Stimulated activated CD4-positive, alpha-beta T cell treated with anti-CD3 and anti-CD28 coated beads, Interleukin-2, amount 100 ng/mL, for 48 hours (primary cell): ENCODE measurements around the gene GPR141.
"Not testable (repeated sequence)": the region's sequence is repeated elsewhere in the genome, so short reads cannot be mapped to it uniquely, and the experiment has no call there.

Experiments
- DNase-seq, 2 donors: peaks; one replicate each; pipeline ENCODE4 v3.0.0-alpha.2; 2020

Gene GPR141

GRCh38 chr7:37686556-37687345, 3.2 kb downstream of the GPR141 start:
- no peak for DNase-seq

- DNase-seq, result no peak
Observed at GRCh38 chr7:37690206-37690605, 6.6 kb downstream of the GPR141 start.

DNA sequence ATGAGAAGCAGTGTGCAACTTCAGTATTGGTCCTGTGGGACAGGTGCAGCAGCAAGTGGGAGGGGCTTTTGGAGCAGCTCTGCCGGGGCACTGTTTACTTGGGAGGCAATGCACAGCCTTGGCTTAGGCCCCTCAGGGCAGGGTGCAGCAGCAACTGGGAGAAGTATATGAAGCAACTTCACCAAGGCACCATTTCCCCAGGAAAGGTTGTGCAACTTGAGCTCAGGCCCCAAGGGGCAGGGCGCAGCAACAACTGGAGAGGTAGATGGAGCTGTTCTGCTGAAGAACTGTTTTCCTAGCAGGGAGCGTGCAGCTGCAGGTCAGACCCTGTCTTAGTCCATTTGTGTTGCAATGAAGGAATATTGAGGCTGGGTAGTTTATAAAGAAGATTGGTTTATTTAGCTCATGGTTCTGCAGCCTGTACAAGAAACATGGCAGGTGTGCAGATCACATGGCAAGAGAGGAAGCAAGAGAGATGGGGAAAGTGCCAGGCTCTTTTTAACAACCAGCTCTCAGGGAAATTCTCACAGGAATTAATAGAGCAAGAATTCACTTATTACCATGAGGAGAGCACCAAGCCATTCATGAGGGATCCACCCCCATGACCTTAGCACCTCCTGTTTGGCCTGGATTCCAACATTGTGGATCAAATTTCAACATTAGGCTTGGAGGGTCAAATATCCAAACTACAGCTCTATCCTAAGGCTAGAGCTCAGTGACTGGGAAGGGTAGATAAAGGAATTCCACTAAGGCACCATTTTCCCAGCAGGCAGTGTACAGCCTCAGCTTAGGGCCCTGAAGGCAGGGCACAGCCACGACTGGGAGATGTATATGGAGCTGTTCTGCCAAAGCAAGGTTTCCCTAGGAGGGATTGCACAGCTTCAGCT, 10.9 kb downstream of the GPR141 start:
- no peak for DNase-seq

DNA sequence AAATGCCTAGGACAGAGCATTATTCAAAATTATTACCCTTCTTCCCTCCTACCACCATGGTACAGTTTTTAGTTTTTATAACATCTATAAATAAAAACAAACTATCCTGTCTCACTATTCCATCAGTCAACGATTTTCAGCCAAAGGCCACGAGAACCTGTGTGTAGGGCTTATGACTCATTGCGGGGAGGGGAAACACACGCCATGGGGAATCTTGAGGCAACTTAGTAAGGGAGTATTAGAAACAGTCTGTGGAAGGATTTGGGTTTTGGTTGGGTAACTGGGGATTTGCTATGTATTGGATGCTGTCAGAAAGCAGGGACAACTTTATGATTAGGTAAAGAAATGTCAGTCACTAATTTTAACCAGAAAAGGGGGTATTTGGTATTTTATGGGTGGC, 14.7 kb downstream of the GPR141 start:
- no peak for DNase-seq

- DNase-seq, result no peak
Observed at GRCh38 chr7:37698782-37699181, 15.2 kb downstream of the GPR141 start.

- DNase-seq, result no peak
Observed at GRCh38 chr7:37701769-37702168, 18.2 kb downstream of the GPR141 start.

GRCh38 chr7:37703361-37703760, 19.8 kb downstream of the GPR141 start:
- no peak for DNase-seq

GRCh38 chr7:37704328-37704833, 20.8 kb downstream of the GPR141 start:
- not testable (repeated sequence) for DNase-seq

- DNase-seq, result no peak
Observed at GRCh38 chr7:37705976-37706375, 22.4 kb downstream of the GPR141 start.

GRCh38 chr7:37706804-37707203, 23.2 kb downstream of the GPR141 start:
- DNase-seq, result no peak

- DNase-seq, result no peak
Observed at GRCh38 chr7:37707754-37708485, 24.4 kb downstream of the GPR141 start.

DNA sequence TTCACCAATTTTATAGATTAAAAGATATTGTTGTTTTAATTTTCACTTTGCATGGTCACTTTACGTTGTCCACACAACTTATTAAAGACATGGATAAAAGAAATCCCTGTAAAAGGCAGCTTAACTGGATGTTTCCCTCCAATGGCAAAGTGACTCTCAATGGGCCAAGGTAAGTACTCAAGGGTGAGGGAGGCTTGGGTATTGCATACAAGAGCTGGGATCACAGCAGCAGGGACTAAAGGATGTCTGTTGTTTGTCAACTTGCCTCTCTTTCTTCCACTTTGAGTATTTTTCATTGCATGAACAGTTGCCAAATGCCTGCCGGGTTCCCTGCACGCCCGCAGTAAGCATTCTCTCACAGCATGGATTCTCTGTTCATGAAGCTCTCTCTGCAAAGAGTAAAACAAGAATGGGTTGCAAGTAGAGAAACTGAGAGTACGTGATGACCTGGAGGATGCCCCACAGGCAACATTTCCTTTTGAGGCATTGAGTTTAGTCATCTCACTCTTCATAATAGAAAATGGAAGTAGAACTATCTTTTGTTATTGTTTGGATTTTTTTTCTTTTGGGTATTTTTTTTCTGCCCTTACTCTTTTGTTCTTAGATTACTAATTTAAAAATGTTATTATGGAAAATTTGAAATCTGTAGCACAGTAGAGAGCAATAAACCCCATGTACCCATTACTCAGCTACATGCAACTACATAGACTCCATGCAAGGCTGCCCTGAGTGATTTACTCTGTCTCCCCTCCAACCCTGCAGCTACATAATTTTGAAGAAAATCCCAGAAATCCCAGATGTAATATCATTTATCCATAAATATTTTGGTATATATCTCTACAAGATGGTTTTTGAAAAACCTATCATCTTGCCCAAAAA, 26.3 kb downstream of the GPR141 start:
- no peak for DNase-seq

DNA sequence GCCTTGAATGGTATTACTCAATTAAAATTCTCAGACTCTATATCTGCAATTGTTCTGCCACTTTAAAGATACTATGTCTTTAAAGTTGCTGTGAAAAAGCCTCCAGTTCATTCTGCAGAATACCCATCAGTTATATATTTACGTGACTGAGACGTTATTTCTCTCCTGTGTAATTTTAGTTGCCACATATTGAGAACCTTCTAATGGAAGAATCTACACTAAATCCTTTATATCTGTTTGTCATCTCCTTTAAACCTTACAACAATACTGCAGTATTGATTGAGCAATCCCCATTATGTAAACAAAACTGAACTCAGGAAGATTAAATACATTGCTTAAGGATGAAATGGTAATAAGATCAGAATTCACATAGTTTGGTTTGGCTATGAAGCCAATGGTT, 30.0 kb downstream of the GPR141 start:
- DNase-seq, result no peak

DNA sequence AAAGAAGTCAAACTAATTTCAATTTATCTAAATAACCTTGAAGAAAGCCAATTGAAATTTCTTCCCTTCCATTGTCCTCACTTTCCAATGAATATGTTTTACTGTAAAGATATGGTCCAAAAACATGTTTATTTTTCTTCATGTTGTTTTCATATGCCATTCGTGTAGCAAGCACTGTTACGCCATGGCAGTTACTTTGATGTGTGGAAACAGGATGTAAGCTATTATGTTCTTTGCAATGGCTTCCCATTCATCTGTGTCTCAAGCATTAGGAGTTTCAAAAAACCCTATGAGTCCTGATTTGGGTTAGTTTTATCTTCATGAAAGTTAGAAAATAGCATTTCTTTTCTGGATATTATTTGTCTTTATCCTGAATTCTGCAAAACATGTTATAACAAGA, 31.0 kb downstream of the GPR141 start:
- DNase-seq, result no peak

DNA sequence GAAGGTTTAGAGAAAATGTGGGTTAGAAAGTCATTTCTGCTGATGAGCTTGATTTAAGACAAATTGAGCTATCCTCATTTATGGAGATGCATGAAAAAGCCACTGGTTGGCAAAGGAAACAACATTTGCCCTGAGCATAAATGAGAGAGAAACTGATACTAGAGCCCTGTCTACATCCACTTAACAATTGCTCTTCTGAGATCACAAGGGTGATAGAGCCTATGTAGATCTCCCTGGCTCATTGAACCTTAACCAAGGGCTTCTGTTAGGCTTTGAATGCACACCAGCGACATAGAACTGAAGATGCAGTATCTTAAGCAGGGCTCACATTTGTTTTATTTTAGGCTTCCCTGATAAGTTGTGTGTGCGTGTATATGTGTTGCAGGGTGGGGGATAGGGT, 35.0 kb downstream of the GPR141 start:
- no peak for DNase-seq

- no peak for DNase-seq
Observed at GRCh38 chr7:37719077-37719476, 35.5 kb downstream of the GPR141 start.

- DNase-seq, result no peak
Observed at GRCh38 chr7:37724732-37725131, 41.2 kb downstream of the GPR141 start.

DNA sequence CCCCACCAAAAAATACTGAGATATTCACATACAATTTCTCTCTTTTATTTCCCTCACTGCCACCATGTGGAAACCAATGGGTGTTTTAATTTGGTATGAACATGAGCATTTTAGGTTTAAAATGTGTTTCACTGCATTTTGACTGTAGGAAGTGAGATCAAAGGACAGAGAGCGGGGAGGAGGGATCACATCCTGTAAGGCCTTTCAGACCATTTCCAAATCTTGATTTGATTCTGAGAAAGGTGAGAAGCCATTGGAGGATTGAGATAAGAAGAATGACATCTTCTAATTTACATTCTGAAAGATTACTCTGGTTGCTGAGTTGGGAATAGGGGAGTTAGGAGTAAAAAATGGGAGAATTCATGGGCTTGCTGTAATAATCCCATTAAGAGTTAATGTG, 42.5 kb downstream of the GPR141 start:
- DNase-seq, result no peak

DNA sequence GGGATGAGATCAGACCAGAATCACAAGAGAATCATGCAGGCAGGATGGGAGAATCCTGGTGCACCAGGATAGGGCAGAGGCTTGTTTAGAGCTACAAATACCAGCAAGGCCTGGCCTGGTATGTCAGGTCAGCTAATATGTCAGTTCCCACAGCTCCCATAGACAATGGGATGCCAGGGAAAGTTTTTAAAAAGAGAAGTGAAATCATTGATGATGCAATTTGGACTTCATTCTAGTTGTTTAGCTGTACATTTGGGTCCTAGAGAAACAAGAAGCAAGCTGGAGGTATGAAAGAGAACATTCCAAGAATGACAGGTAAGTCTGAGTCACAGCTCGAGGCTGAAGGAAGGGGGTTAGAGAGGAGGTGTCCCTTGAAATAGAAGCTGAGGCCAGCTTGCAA, 45.2 kb downstream of the GPR141 start:
- no peak for DNase-seq

DNA sequence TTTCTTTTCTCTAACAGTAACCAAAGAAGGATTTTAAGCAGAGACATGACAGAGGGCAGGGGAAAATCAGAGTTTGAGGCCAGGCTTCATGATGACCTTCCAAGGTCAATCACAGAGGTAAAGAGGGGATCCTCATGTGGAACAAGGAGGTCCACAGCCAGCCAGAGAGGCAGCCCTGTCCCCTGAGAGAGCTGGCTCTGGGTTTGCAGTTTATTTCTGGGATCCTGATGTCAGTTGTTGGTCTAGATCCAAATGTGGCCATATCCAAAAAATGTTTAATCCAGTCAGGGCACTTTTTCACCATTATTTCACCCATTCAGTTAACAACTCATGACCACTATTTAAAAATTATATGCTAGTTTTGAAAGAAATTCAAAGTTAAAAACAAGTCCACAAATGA, 45.6 kb downstream of the GPR141 start:
- DNase-seq, result no peak

- no peak for DNase-seq
Observed at GRCh38 chr7:37730501-37730900, 46.9 kb downstream of the GPR141 start.

- DNase-seq, result no peak
Observed at GRCh38 chr7:37732253-37732652, 48.7 kb downstream of the GPR141 start.
